LNCAP (cell line): ENCODE data around the gene NCK2.

ENCODE experiments used
- TF ChIP-seq, protein P1 (sequence below): fragments of 450-650 bp; IDR thresholded peaks from 2 replicates; pipeline ENCODE4 v1.5.1; 2017; ENCODE audit warnings: mild to moderate bottlenecking

The NCK2 gene

DNA sequence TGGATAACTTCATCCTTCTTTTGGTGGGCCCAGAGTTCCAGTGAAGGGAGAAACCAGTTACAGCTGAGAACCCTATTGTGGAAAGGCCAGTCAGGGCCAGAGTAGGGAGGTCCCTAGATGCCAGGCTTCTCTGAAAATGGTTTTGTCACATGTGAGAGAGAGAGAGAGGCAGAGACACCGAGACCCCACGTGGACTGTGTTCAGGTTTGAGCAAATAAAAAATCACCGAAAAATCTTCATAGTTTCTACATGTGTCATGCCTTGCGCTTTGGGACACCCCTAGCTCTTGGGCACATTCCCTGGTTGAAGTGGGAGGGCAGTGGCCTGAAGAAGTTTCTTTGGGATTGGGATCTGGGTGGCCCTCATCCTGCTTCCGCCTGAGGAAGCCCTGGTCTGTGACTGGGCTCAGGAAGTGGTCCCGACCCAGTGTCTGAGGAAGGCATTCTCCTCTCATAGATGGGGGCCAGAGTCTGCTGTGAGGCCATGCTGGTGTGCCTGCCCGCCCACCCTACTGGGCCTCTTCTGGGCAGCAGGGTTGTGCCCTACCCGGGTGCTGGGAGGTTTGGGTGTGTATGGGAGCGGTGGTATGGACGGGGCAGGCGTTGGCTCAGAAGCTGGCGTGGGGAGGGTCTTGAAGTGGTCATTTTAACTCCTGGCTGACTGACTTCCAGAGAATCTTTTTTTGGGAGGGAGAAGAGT is 16.1 kb downstream of the NCK2 start:
- TF ChIP-seq, protein P1, sequence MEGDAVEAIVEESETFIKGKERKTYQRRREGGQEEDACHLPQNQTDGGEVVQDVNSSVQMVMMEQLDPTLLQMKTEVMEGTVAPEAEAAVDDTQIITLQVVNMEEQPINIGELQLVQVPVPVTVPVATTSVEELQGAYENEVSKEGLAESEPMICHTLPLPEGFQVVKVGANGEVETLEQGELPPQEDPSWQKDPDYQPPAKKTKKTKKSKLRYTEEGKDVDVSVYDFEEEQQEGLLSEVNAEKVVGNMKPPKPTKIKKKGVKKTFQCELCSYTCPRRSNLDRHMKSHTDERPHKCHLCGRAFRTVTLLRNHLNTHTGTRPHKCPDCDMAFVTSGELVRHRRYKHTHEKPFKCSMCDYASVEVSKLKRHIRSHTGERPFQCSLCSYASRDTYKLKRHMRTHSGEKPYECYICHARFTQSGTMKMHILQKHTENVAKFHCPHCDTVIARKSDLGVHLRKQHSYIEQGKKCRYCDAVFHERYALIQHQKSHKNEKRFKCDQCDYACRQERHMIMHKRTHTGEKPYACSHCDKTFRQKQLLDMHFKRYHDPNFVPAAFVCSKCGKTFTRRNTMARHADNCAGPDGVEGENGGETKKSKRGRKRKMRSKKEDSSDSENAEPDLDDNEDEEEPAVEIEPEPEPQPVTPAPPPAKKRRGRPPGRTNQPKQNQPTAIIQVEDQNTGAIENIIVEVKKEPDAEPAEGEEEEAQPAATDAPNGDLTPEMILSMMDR, result no peak

DNA sequence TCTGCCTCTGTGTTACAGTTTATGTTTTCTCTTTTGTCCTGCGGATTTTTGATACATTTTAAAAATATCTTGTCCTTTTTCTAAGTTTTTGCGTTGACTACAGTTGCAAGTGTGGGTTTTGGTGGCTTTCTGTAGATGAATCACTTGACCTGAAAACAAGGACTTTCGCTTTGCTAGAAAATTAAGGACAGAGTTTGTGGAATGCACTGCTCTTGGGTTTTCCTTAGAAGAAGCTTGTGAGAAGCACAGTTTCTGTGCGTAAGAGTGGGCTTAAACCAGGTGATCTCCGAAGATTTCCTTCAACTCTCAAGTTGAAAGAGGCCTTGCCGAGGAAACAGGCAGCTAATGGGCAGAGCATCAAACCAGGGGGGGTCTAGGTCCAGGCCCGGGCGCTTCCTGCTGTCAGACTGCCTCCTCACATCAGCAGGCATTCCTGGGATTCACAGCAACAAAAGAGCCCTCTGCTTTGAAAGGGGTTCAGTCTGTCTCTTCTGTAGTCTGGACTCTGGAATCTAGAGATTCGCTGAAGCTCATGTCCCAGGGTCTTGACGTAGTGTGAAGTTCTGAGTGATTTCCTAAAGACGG is 17.3 kb downstream of the NCK2 start:
- TF ChIP-seq, protein P1, result no peak

DNA sequence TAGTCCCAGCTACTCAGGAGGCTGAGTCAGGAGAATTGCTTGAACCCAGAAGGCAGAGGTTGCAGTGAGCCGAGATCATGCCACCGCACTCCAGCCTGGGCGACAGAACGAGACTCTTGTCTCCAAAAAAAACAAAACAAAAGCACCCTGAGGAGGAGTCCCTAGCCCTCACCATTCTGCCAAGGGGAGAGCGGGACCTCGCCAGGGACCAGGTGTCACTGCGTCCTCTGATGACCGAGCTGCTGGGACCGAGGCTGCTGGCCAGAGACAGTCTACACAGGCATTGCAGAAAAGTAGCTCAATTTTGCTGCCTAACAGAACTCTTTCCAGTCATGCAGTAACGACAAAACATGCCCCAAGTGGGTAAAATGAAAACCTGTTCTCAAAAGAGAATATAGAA is 18.4 kb downstream of the NCK2 start:
- TF ChIP-seq, protein P1, result no peak

DNA sequence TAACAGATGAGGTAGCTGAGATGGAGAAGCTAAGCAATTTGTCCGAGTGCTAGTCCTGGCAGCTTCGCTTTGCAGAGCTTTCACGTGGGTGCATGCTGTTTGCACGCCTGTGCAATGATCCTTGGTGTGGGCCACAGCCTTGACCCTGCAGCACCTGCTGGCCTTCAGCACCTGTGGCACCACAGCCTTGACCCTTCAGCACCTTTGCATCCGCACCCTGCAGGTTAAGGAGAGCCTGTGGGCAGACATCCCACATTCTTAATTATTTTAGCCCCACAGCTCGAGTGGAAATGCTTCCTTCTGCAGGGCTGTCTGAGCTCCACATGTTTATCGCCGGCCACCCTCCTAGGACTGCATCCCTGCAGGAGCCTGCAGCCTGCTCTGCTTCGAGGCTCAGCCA is 19.3 kb downstream of the NCK2 start:
- TF ChIP-seq, protein P1, result no peak

DNA sequence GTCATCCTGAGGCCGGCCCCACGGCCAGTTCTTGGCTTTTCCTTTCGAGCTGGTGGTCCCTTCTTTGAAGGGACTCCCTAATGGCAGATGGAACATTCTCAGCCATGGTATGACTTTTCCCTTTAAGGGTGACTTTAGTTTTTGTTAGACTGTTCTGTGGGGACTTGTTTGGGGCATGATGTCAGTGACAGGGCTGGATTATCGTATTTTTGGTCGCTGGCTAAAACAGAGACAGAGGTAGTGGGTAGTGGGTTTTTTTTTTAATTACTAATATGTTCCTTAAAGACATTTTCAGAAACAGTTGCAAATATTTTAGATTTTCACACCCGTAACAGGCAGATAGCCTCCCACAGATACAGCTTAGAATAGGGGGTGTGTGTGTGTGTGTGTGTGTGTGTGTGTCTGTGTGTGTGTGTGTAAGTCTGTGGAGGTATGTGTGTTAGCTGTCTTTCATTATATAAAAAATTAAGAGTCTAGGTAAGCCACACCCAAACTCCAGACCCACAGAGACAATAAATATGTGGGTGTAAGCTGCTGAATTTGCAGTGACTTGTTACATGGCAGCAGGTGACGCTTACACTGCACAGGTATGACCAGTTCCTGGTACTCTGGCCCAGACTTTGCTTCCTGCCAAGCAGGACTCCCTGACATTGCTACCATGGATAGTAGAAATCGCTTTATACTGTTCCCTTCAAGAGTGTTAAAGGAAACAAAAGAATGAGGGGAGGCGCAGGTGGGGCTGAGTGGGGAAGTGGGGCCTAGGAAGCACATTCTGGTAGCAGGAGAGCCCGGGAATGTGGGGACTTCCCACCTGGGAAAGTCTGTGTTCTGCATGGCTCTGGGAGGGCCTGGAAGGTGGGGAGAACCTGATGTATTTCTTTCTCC is 20.9 kb downstream of the NCK2 start:
- TF ChIP-seq, protein P1, result no peak

DNA sequence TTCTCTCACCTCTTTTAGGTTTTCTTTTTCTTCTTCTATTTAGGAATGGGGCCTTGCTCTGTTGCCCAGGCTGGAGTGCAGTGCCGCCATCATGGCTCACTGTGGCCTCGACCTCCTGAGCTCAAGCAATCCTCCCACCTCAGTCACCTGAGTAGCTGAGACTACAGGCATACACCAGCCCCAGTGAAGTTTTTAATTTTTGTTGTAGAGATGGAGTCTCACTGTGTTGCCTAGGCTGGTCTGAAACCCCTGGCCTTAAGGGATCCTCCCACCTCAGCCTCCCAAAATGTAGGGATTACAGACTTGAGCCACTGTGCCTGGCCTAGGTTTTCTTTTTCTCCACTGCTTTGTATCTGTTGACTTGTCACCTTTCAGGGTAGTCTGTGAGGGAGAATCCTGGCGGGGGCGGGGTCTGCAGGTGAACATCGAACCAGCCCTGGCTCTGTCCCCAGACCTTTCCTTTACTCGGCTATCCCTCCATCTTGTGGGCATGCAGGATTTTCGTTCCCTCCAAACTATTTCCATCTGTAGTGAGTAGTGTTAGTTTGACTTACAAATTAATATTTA is 21.7 kb downstream of the NCK2 start:
- TF ChIP-seq, protein P1, result no peak

DNA sequence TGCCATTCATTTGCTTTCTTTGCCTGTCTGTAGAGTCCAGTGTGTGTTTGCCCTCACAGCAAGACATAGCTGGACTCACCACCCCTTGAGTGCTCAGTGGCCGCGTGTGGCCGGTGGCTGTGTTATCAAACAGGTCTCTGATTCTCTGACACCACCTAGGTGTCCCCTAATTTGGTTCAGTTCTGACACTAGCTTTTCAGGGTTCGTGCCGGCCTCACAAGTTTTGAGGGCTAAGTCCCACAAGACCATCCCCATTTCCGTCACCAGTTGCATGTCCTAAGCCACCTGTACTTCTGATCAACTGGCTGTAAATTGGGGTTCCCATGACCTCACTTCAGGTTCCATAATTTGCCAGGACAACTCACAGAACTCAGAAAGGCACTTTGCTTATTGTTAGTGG is 23.5 kb downstream of the NCK2 start:
- TF ChIP-seq, protein P1, result no peak
